ENCODE data around the gene RNF11.

RNF11 gene

DNA sequence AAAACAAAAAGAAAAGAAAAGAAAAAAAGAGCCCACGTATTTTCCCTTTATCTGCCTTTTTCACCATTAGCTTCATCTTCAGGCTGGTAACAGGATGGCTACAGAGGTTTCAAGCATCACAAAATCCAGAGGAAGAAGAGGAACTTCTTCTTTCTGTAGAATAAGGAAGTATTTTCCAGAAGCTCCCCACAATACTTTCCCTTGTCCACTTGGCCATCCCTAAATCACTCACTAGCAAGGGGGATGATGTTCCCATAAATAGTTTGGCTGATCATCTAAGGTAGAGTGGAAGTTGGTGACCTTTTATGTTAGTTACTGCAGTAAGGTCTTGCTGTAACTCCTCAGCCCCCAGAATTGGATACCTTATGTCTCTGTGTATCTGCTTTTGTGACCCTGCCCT, 45.1 kb upstream of the RNF11 start:
- H3K4me1 ChIP-seq (ENCODE audit: insufficient read depth, low read length): no peaks in the 10 kb centered on the region
- no peak overlapping the region for H2AFZ ChIP-seq (ENCODE audit: low read depth, low read length)
- no peaks in the 10 kb centered on the region for H3K27me3 ChIP-seq (ENCODE audit: insufficient read depth, low read length, poor library complexity)
- H3K36me3 ChIP-seq (ENCODE audit: insufficient read depth, low read length): no peaks in the 10 kb centered on the region
- no peaks in the 10 kb centered on the region for H3K9me3 ChIP-seq (ENCODE audit: insufficient read depth, low read length, severe bottlenecking)
- no peaks in the 10 kb centered on the region for H4K20me1 ChIP-seq (ENCODE audit: insufficient read depth, low read length)
- ATAC-seq (ENCODE audit: insufficient read depth, low read depth) (no peak), DNase-seq (no peak)
- H3K4me3 ChIP-seq (ENCODE audit: low read depth in 1 of 2, low read length in 2 of 2): no peak overlapping the region
- no peak overlapping the region for H3K9ac ChIP-seq (ENCODE audit: low read depth, low read length)
- no peak for TF ChIP-seq EZH2 (IDR thresholded peaks at IDR 0.05; ENCODE audit: borderline replicate concordance, low read depth, low read length, severe bottlenecking)
- no peak for TF ChIP-seq CTCF (IDR thresholded peaks at IDR 0.05; ENCODE audit: borderline replicate concordance, extremely low read depth, low read length, poor library complexity, severe bottlenecking)
- no peak overlapping the region for H3K4me2 ChIP-seq (ENCODE audit: insufficient read depth, low read length)
- no peak overlapping the region for H3K27ac ChIP-seq (ENCODE audit: low read length)
- H3K79me2 ChIP-seq (ENCODE audit: insufficient read depth, low read length): no peaks in the 10 kb centered on the region

DNA sequence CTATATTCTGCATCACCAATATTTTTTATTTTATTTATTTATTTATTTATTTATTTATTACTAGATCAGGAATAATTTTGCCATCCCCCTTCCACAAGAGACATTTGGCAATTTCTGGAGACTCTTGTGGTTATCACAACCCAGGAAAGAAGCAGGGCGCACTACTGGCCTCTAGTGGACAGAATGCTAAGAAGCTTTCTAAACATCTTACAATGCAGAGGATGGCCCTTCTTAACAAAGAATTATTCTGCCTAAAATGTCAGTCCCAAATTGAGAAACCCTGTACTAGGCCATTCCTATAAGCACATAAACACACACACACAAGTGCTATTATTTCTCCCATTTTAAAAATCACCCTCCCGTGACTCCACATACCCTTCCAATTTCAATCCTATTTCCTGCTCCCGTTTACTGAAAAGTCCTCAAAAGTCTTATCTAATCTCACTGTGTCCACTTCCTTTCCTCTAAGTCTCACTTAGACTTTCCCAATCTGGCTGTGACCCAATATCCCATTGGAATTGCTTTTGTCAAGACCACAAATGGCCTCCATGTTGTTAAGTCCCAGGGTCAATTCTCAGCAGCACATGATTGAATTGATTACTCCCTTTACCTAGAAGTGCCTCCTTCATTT, 43.7 kb upstream of the RNF11 start:
- TF ChIP-seq EZH2 (IDR thresholded peaks at IDR 0.05; ENCODE audit: borderline replicate concordance, low read depth, low read length, severe bottlenecking) (no peak), CTCF (IDR thresholded peaks at IDR 0.05; ENCODE audit: borderline replicate concordance, extremely low read depth, low read length, poor library complexity, severe bottlenecking) (peak; percentile 83)
- no peak overlapping the region for H2AFZ ChIP-seq (ENCODE audit: low read depth, low read length)
- peak; percentile 73 for DNase-seq
- H3K4me1 ChIP-seq (ENCODE audit: insufficient read depth, low read length): no peaks in the 10 kb centered on the region
- peak; percentile 83 for ATAC-seq (ENCODE audit: insufficient read depth, low read depth)
- H3K79me2 ChIP-seq (ENCODE audit: insufficient read depth, low read length): no peaks in the 10 kb centered on the region
- H3K4me3 ChIP-seq (ENCODE audit: low read depth in 1 of 2, low read length in 2 of 2): no peak overlapping the region
- H3K27me3 ChIP-seq (ENCODE audit: insufficient read depth, low read length, poor library complexity): no peaks in the 10 kb centered on the region
- H3K4me2 ChIP-seq (ENCODE audit: insufficient read depth, low read length): no peak overlapping the region
- no peaks in the 10 kb centered on the region for H4K20me1 ChIP-seq (ENCODE audit: insufficient read depth, low read length)
- H3K9me3 ChIP-seq (ENCODE audit: insufficient read depth, low read length, severe bottlenecking): no peaks in the 10 kb centered on the region
- no peaks in the 10 kb centered on the region for H3K36me3 ChIP-seq (ENCODE audit: insufficient read depth, low read length)
- no peak overlapping the region for H3K9ac ChIP-seq (ENCODE audit: low read depth, low read length)
- H3K27ac ChIP-seq (ENCODE audit: low read length): no peak overlapping the region

DNA sequence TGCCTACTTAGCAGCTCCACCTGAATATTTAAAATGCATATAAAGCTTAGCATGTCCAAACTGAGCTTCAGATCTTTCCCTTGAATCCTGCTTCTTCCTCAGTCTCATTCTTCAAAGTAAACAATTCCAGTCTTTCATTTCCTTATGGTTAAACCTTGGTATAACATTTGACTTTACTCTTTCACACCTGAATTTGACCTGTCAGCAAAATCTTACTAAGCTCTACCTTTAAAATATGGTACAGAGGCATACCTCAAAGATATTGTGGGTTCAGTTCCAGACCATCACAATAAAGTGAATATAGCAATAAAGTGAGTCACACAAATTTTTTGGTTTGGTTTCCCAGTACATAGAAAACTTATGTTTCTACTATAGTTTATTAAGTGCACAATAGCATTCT, 42.5 kb upstream of the RNF11 start:
- no peaks in the 10 kb centered on the region for H3K79me2 ChIP-seq (ENCODE audit: insufficient read depth, low read length)
- no peaks in the 10 kb centered on the region for H3K4me1 ChIP-seq (ENCODE audit: insufficient read depth, low read length)
- no peaks in the 10 kb centered on the region for H3K9me3 ChIP-seq (ENCODE audit: insufficient read depth, low read length, severe bottlenecking)
- H4K20me1 ChIP-seq (ENCODE audit: insufficient read depth, low read length): no peaks in the 10 kb centered on the region
- H3K36me3 ChIP-seq (ENCODE audit: insufficient read depth, low read length): no peaks in the 10 kb centered on the region
- no peaks in the 10 kb centered on the region for H3K27me3 ChIP-seq (ENCODE audit: insufficient read depth, low read length, poor library complexity)
- H3K4me3 ChIP-seq (ENCODE audit: low read depth in 1 of 2, low read length in 2 of 2): no peak overlapping the region
- no peak for TF ChIP-seq EZH2 (IDR thresholded peaks at IDR 0.05; ENCODE audit: borderline replicate concordance, low read depth, low read length, severe bottlenecking)
- TF ChIP-seq CTCF (IDR thresholded peaks at IDR 0.05; ENCODE audit: borderline replicate concordance, extremely low read depth, low read length, poor library complexity, severe bottlenecking): no peak
- DNase-seq (no peak), ATAC-seq (ENCODE audit: insufficient read depth, low read depth) (no peak)
- no peak overlapping the region for H3K9ac ChIP-seq (ENCODE audit: low read depth, low read length)
- H2AFZ ChIP-seq (ENCODE audit: low read depth, low read length): no peak overlapping the region
- no peak overlapping the region for H3K27ac ChIP-seq (ENCODE audit: low read length)
- H3K4me2 ChIP-seq (ENCODE audit: insufficient read depth, low read length): no peak overlapping the region

Data from DND-41 (cell line).